HG02763 (cell line): ENCODE results near the gene FUT8.

Experiments
- ATAC-seq: cut with Tn5 transposase; IDR thresholded peaks from one replicate; pipeline ENCODE4 v1.9.1; 2021; ENCODE audit warnings: mild to moderate bottlenecking, moderate library complexity; ENCODE audit not compliant: unreplicated experiment

The FUT8 gene

GRCh38 chr14:65751510-65751909, 339.0 kb downstream of the FUT8 start:
- ATAC-seq, result no peak

- no peak for ATAC-seq
Observed at GRCh38 chr14:65753061-65753460, 340.5 kb downstream of the FUT8 start.

GRCh38 chr14:65755331-65755730, 342.8 kb downstream of the FUT8 start:
- ATAC-seq, result no peak

- ATAC-seq, result no peak
Observed at GRCh38 chr14:65756880-65757279, 344.4 kb downstream of the FUT8 start.

GRCh38 chr14:65769151-65769550, 356.6 kb downstream of the FUT8 start:
- no peak for ATAC-seq

GRCh38 chr14:65770681-65771080, 358.2 kb downstream of the FUT8 start:
- no peak for ATAC-seq

GRCh38 chr14:65771271-65771670, 358.7 kb downstream of the FUT8 start:
- ATAC-seq, result no peak

GRCh38 chr14:65772466-65772865, 359.9 kb downstream of the FUT8 start:
- ATAC-seq, result no peak

- ATAC-seq, result no peak
Observed at GRCh38 chr14:65772921-65773574, 360.5 kb downstream of the FUT8 start.

- no peak for ATAC-seq
Observed at GRCh38 chr14:65774041-65774440, 361.5 kb downstream of the FUT8 start.

- ATAC-seq, result no peak
Observed at GRCh38 chr14:65776193-65776852, 363.8 kb downstream of the FUT8 start.

GRCh38 chr14:65780566-65780965, 368.0 kb downstream of the FUT8 start:
- ATAC-seq, result no peak

- ATAC-seq, result no peak
Observed at GRCh38 chr14:65783101-65783500, 370.6 kb downstream of the FUT8 start.

GRCh38 chr14:65783576-65783975, 371.0 kb downstream of the FUT8 start:
- ATAC-seq, result no peak

GRCh38 chr14:65784574-65784973, 372.0 kb downstream of the FUT8 start:
- ATAC-seq, result no peak

GRCh38 chr14:65787461-65787860, 374.9 kb downstream of the FUT8 start:
- no peak for ATAC-seq

GRCh38 chr14:65788876-65789275, 376.3 kb downstream of the FUT8 start:
- ATAC-seq, result no peak

- no peak for ATAC-seq
Observed at GRCh38 chr14:65789363-65789762, 376.8 kb downstream of the FUT8 start.

GRCh38 chr14:65790172-65790815, 377.8 kb downstream of the FUT8 start:
- ATAC-seq, result no peak

- no peak for ATAC-seq
Observed at GRCh38 chr14:65791191-65791981, 378.9 kb downstream of the FUT8 start.

GRCh38 chr14:65792208-65792905, 379.8 kb downstream of the FUT8 start:
- ATAC-seq, result no peak
